Mammary epithelial cell (primary cell): Measurements from ENCODE around the gene KRT12.

ENCODE experiments used
- EZH2 ChIP-seq: IDR thresholded peaks from 2 replicates; pipeline ENCODE4 v1.6.1; 2012; ENCODE audit warnings: low read length, inconsistent platforms, borderline replicate concordance
- TF ChIP-seq, protein P1 (sequence below), 2 donors: IDR thresholded peaks in 1 of 2; conservative IDR thresholded peaks in 1 of 2; 2 replicates each; pipeline ENCODE4 v1.5.1; 2011 to 2012; ENCODE audit warnings: inconsistent platforms in 2 of 2, low read length in 2 of 2, mild to moderate bottlenecking in 2 of 2, control low read depth in 1 of 2, low read depth in 1 of 2; ENCODE audit not compliant: insufficient read depth in 1 of 2; ENCODE audit errors: extremely low read depth in 1 of 2

DNA sequence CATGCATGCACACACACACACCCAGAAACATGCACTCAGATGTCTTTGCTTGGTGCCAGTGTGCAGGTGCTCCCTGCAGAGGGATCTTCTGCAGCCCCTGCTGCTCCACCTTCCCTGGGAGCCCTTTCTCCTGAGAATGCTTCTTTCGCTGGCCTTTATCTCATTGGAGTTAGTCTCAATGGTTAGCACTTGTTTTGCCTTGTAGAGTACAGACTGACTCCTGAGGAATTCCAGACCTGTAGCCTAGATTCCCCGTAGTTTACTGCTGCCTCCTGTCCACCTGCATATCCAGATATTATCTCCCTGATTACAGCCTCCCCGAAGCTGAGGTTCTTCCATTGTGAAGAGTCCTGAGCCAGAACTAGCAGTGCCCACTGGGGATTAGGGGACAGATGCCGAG lies 3.1 kb upstream of the KRT12 start:
- TF ChIP-seq, protein P1, sequence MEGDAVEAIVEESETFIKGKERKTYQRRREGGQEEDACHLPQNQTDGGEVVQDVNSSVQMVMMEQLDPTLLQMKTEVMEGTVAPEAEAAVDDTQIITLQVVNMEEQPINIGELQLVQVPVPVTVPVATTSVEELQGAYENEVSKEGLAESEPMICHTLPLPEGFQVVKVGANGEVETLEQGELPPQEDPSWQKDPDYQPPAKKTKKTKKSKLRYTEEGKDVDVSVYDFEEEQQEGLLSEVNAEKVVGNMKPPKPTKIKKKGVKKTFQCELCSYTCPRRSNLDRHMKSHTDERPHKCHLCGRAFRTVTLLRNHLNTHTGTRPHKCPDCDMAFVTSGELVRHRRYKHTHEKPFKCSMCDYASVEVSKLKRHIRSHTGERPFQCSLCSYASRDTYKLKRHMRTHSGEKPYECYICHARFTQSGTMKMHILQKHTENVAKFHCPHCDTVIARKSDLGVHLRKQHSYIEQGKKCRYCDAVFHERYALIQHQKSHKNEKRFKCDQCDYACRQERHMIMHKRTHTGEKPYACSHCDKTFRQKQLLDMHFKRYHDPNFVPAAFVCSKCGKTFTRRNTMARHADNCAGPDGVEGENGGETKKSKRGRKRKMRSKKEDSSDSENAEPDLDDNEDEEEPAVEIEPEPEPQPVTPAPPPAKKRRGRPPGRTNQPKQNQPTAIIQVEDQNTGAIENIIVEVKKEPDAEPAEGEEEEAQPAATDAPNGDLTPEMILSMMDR (conservative IDR thresholded peaks at IDR 0.05 in 1 of 2, IDR thresholded peaks at IDR 0.05 in 1 of 2; ENCODE audit: extremely low read depth in 1 of 2, insufficient read depth in 1 of 2, low read depth in 1 of 2, low read length in 2 of 2): no peak
- TF ChIP-seq EZH2: no peak
